ENCODE results near the gene CPNE6. TPM values are rescaled to one million over a fixed set of nuclear protein-coding genes. Genes with fewer than 3 reads are reported as not detected.

CPNE6 gene
- total and polyA plus RNA-seq, 2 donors from 2014 or later: 0.19 to 3.4 TPM

DNA sequence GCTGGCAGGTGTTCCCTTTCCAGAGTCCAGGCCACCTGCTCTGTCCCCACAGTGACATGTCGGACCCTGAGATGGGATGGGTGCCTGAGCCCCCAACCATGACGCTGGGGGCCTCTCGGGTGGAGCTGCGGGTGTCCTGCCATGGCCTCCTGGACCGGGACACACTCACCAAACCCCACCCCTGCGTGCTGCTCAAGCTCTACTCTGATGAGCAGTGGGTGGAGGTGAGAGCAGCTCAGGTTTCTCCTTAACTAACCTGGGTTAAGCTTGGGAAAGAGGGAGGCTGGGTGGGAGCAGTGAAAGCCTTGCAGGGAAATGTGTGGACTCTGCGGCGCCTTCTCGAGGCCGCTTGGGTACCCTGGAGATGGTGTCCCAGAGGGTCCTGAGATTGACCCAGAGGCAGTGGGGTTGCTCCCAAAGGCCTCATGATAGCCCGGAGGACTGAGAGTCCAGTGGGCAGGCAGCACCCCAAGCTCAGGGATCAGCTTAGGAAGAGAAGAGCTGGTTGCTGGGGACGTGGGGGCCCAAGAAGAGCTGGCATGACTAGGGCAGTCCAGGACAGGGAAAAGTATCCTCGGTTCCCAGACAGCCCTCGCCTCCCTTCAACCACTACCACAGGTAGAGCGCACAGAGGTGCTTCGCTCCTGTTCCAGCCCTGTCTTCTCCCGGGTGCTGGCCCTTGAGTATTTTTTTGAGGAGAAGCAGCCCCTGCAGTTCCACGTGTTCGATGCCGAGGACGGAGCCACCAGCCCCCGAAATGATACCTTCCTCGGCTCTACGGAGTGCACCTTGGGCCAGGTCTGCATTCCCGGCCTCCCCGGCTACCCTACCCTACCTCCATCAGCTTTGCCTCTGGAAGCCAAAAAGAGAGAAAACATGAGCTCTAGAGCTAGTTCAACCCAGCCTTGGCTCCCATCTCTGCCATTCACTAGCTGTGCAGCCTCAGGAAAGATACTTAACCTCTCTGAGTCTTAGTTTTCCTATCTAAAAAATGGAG is 1.8 kb downstream of the CPNE6 start:
- H3K9me3 ChIP-seq (ENCODE audit: control insufficient read depth in 2 of 3, insufficient read depth in 1 of 3, low read length in 3 of 3): no peaks in the 10 kb centered on the region
- no peak for DNase-seq
- intact Hi-C loops (cut with DNase I): no loop called here
- H3K27ac ChIP-seq (ENCODE audit: low read depth in 2 of 2, low read length in 2 of 2): no peak overlapping the region
- H3K27me3 ChIP-seq (ENCODE audit: control insufficient read depth, insufficient read depth, low read length): no peaks in the 10 kb centered on the region
- FAIRE-seq: no peak
- H3K4me1 ChIP-seq (ENCODE audit: control insufficient read depth in 2 of 3, insufficient read depth in 2 of 3, low read depth in 1 of 3, low read length in 3 of 3): peaks cover 0 to 2% (median 0%) of the 10 kb centered on the region in 3 donors
- H3K9ac ChIP-seq (ENCODE audit: low read length in 3 of 3): no peak overlapping the region
- TF ChIP-seq, protein P1, sequence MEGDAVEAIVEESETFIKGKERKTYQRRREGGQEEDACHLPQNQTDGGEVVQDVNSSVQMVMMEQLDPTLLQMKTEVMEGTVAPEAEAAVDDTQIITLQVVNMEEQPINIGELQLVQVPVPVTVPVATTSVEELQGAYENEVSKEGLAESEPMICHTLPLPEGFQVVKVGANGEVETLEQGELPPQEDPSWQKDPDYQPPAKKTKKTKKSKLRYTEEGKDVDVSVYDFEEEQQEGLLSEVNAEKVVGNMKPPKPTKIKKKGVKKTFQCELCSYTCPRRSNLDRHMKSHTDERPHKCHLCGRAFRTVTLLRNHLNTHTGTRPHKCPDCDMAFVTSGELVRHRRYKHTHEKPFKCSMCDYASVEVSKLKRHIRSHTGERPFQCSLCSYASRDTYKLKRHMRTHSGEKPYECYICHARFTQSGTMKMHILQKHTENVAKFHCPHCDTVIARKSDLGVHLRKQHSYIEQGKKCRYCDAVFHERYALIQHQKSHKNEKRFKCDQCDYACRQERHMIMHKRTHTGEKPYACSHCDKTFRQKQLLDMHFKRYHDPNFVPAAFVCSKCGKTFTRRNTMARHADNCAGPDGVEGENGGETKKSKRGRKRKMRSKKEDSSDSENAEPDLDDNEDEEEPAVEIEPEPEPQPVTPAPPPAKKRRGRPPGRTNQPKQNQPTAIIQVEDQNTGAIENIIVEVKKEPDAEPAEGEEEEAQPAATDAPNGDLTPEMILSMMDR (IDR thresholded peaks at IDR 0.05; ENCODE audit: borderline replicate concordance, extremely low read depth, insufficient read depth): no peak
- no peaks in the 10 kb centered on the region for H3K36me3 ChIP-seq (ENCODE audit: control insufficient read depth in 2 of 3, insufficient read depth in 3 of 3, low read length in 3 of 3)
- H3K4me3 ChIP-seq (ENCODE audit: low read length in 3 of 3): no peak overlapping the region

DNA sequence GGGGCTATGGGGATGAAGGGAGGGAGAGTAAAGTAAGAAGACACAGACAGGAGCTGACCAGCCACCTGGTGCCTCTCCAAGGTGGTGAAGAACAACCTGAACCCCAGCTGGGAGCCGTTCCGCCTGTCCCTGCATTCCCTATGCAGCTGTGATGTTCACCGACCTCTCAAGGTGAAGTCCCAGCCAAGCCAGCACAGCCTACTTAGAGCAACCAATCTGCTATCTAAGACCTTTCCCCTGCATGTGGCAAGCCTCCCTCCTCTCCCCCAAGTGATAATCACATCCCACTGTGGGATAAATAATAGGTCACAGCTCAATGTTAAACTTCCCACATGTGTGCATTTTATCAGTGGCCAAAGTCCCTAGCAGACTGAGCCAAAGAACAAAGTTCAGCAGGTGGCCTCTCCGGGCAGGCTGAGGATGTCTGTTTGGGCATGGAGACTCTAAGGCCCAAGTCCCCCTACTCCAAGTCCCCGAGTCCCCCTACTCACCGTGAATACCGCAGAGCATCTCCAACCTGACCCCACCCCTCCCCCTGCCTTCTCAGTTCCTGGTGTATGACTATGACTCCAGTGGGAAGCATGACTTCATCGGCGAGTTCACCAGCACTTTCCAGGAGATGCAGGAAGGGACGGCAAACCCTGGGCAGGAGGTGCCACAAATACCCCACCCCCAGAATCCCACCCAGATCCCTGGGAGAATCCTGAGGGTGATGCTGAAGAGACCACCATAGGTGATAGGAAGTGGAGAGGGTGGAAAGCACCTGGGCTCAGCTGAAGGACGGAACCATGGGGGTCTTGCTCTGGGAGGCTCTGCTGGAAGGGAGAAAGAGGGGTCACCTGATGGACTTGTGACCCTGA is 3.5 kb downstream of the CPNE6 start:
- H3K27me3 ChIP-seq (ENCODE audit: control insufficient read depth, insufficient read depth, low read length): no peaks in the 10 kb centered on the region
- H3K4me1 ChIP-seq (ENCODE audit: control insufficient read depth in 2 of 3, insufficient read depth in 2 of 3, low read depth in 1 of 3, low read length in 3 of 3): peaks cover 0 to 2% (median 0%) of the 10 kb centered on the region in 3 donors
- no peaks in the 10 kb centered on the region for H3K9me3 ChIP-seq (ENCODE audit: control insufficient read depth in 2 of 3, insufficient read depth in 1 of 3, low read length in 3 of 3)
- no peak overlapping the region for H3K27ac ChIP-seq (ENCODE audit: low read depth in 2 of 2, low read length in 2 of 2)
- intact Hi-C loops (cut with DNase I): no loop called here
- H3K4me3 ChIP-seq (ENCODE audit: low read length in 3 of 3): no peak overlapping the region
- H3K9ac ChIP-seq (ENCODE audit: low read length in 3 of 3): no peak overlapping the region
- FAIRE-seq: no peak
- TF ChIP-seq, protein P1 (IDR thresholded peaks at IDR 0.05; ENCODE audit: borderline replicate concordance, extremely low read depth, insufficient read depth): no peak
- H3K36me3 ChIP-seq (ENCODE audit: control insufficient read depth in 2 of 3, insufficient read depth in 3 of 3, low read length in 3 of 3): no peaks in the 10 kb centered on the region
- DNase-seq: no peak

- no peaks in the 10 kb centered on the region for H3K27me3 ChIP-seq (ENCODE audit: control insufficient read depth, insufficient read depth, low read length)
- H3K27ac ChIP-seq (ENCODE audit: low read depth in 2 of 2, low read length in 2 of 2): no peak overlapping the region
- DNase-seq (no peak), FAIRE-seq (no peak)
- H3K9me3 ChIP-seq (ENCODE audit: control insufficient read depth in 2 of 3, insufficient read depth in 1 of 3, low read length in 3 of 3): no peaks in the 10 kb centered on the region
- intact Hi-C loops (cut with DNase I): no loop called here
- H3K9ac ChIP-seq (ENCODE audit: low read length in 3 of 3): no peak overlapping the region
- TF ChIP-seq, protein P1 (IDR thresholded peaks at IDR 0.05; ENCODE audit: borderline replicate concordance, extremely low read depth, insufficient read depth): no peak
- H3K4me3 ChIP-seq (ENCODE audit: low read length in 3 of 3): no peak overlapping the region
- H3K36me3 ChIP-seq (ENCODE audit: control insufficient read depth in 2 of 3, insufficient read depth in 3 of 3, low read length in 3 of 3): no peaks in the 10 kb centered on the region
- H3K4me1 ChIP-seq (ENCODE audit: control insufficient read depth in 2 of 3, insufficient read depth in 2 of 3, low read depth in 1 of 3, low read length in 3 of 3): peaks cover 2 to 5% (median 5%) of the 10 kb centered on the region in 3 donors
Measured at GRCh38 chr14:24075485-24076301, 4.3 kb downstream of the CPNE6 start.
